ENCODE measurements around the gene MYO3B.
"Not testable (repeated sequence)": the region's sequence is repeated elsewhere in the genome, so short reads cannot be mapped to it uniquely, and the experiment has no call there.

MYO3B gene

GRCh38 chr2:170669909-170670308, 492.0 kb downstream of the MYO3B start:
- POLR2A ChIA-PET: no interaction called here
- CTCF ChIA-PET: no interaction called here

GRCh38 chr2:170670651-170671050, 492.7 kb downstream of the MYO3B start:
- ChIA-PET POLR2A (no interaction called here), CTCF (no interaction called here)
- no peak overlapping the region for H3K4me3 ChIP-seq (ENCODE audit: low read depth, low read length)
- no peak for DNase-seq (ENCODE audit: low read depth, low spot score)
- TF ChIP-seq CTCF (IDR thresholded peaks at IDR 0.05; ENCODE audit: insufficient read depth, low read length, missing control alignments): no peak

More at GRCh38 chr2:170669909-170670308, 492.0 kb downstream of the MYO3B start:
- no peak for TF ChIP-seq CTCF (IDR thresholded peaks at IDR 0.05; ENCODE audit: insufficient read depth, low read length, missing control alignments)
- no peak for DNase-seq (ENCODE audit: low read depth, low spot score)
- no peak overlapping the region for H3K4me3 ChIP-seq (ENCODE audit: low read depth, low read length)

GRCh38 chr2:170671079-170671478, 493.1 kb downstream of the MYO3B start:
- ChIA-PET CTCF (no interaction called here), POLR2A (no interaction called here)
- no peak overlapping the region for H3K4me3 ChIP-seq (ENCODE audit: low read depth, low read length)
- DNase-seq (ENCODE audit: low read depth, low spot score): no peak
- no peak for TF ChIP-seq CTCF (IDR thresholded peaks at IDR 0.05; ENCODE audit: insufficient read depth, low read length, missing control alignments)

- H3K4me3 ChIP-seq (ENCODE audit: low read depth, low read length); CTCF ChIA-PET; POLR2A ChIA-PET; DNase-seq (ENCODE audit: low read depth, low spot score): not testable (repeated sequence)
These were observed 496.3 kb downstream of the MYO3B start for GRCh38 chr2:170674282-170674681.

GRCh38 chr2:170675701-170676100, 497.8 kb downstream of the MYO3B start:
- ChIA-PET POLR2A (no interaction called here), CTCF (no interaction called here)

GRCh38 chr2:170679607-170680079, 501.7 kb downstream of the MYO3B start:
- no peak for TF ChIP-seq CTCF (IDR thresholded peaks at IDR 0.05; ENCODE audit: insufficient read depth, low read length, missing control alignments)
- no peak overlapping the region for H3K4me3 ChIP-seq (ENCODE audit: low read depth, low read length)
- DNase-seq (ENCODE audit: low read depth, low spot score): no peak
- POLR2A ChIA-PET: no interaction called here
- CTCF ChIA-PET: interaction anchor here (1.4 kb wide), 1 partner anchor 38 kb away, joined by 4 read pairs; no protein-coding TSS in a partner anchor

More at GRCh38 chr2:170675701-170676100, 497.8 kb downstream of the MYO3B start:
- no peak for TF ChIP-seq CTCF (IDR thresholded peaks at IDR 0.05; ENCODE audit: insufficient read depth, low read length, missing control alignments)
- H3K4me3 ChIP-seq (ENCODE audit: low read depth, low read length): no peak overlapping the region
- DNase-seq (ENCODE audit: low read depth, low spot score): no peak

GRCh38 chr2:170680172-170680941, 502.4 kb downstream of the MYO3B start:
- CTCF ChIA-PET: no interaction called here
- no peak for DNase-seq (ENCODE audit: low read depth, low spot score)
- no peak for TF ChIP-seq CTCF (IDR thresholded peaks at IDR 0.05; ENCODE audit: insufficient read depth, low read length, missing control alignments)
- no peak overlapping the region for H3K4me3 ChIP-seq (ENCODE audit: low read depth, low read length)
- POLR2A ChIA-PET: no interaction called here

All from AG04449 (cell line).